ENCODE results near the gene FAM43B. TPM values are rescaled to one million over a fixed set of nuclear protein-coding genes. Genes with fewer than 3 reads are reported as not detected.

Gene FAM43B
- total and polyA plus RNA-seq, 10 of the 15 experiments (the other 5 are each of a cell fraction or from before 2014, with no cell fraction given) = not detected

DNA sequence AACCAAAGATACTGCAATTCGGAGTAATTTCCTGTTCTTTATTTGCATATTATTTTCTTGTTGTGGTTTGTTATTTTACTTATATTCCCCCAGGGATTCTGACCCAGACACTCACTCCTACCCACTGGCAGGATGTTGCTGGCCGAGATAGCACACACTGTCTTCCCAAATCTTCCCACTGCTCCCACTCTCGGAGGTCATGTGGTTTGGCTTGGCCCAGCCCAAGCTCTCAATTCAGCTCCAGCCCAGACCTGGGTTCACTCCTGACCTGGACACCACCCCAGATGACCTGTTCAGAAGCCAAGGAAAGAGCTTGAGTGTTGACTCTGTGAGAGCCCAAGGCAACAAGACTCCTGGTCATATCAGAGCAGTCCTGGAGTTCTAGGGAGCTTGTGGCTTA lies 1.2 kb upstream of the FAM43B start:
- DNase-seq (ENCODE audit: low read depth, low spot score) = no peak
- TF ChIP-seq MTA2 (IDR thresholded peaks at IDR 0.05; ENCODE audit: low read depth) = no peak
- no peak for TF ChIP-seq EZH2 (IDR thresholded peaks at IDR 0.05; ENCODE audit: borderline replicate concordance, control insufficient read depth, low read depth, low read length)
- TF ChIP-seq ZNF274 (IDR thresholded peaks at IDR 0.05; ENCODE audit: insufficient read depth, insufficient read length) = no peak
- no peak for TF ChIP-seq POLR2AphosphoS2 (IDR thresholded peaks at IDR 0.05; ENCODE audit: low read depth, low read length)
- TF ChIP-seq HDGF (IDR thresholded peaks at IDR 0.05) = no peak
- TF ChIP-seq EP300 (IDR thresholded peaks at IDR 0.05; ENCODE audit: borderline replicate concordance in 1 of 2, control insufficient read depth in 1 of 2, low read depth in 2 of 2, low read length in 2 of 2) = no peak
- no peak for TF ChIP-seq RAD51 (IDR thresholded peaks at IDR 0.05)
- no peak for TF ChIP-seq PAX8 (IDR thresholded peaks at IDR 0.05)
- TF ChIP-seq POLR2AphosphoS5 (IDR thresholded peaks at IDR 0.05; ENCODE audit: low read length) = no peak
- no peak for TF ChIP-seq RUNX3 (IDR thresholded peaks at IDR 0.05; ENCODE audit: low read length)
- no peak for TF ChIP-seq ZNF24 (IDR thresholded peaks at IDR 0.05)
- no peak for TF ChIP-seq POU2F2 (IDR thresholded peaks at IDR 0.05; ENCODE audit: borderline replicate concordance, low read depth, low read length)
- Histone ChIP-seq H3K27ac (ENCODE audit: control insufficient read depth, insufficient read depth) (no peak overlapping the region), H3K79me2 (ENCODE audit: control insufficient read depth, insufficient read depth, low read length) (no peaks in the 10 kb centered on the region), H3K27me3 (replicated peaks in 1 of 2; ENCODE audit: control insufficient read depth in 2 of 2, insufficient read depth in 2 of 2, low read length in 1 of 2) (peaks cover 5 to 10% of the 10 kb centered on the region in 2 experiments), H3K36me3 (ENCODE audit: control insufficient read depth in 2 of 2, insufficient read depth in 2 of 2, low read length in 1 of 2) (no peaks in the 10 kb centered on the region), H3K4me1 (ENCODE audit: control insufficient read depth, insufficient read depth, low read length) (no peaks in the 10 kb centered on the region), H4K20me1 (ENCODE audit: control insufficient read depth, insufficient read depth) (no peaks in the 10 kb centered on the region), H3K9ac (ENCODE audit: control insufficient read depth, insufficient read depth, low read length) (no peak overlapping the region), H3K9me3 (replicated peaks; ENCODE audit: control insufficient read depth, insufficient read depth, low read length) (no peaks in the 10 kb centered on the region), H2AFZ (ENCODE audit: control insufficient read depth, low read depth, low read length) (no peak overlapping the region), H3K4me3 (no peak overlapping the region), H3K4me2 (ENCODE audit: control insufficient read depth, insufficient read depth) (no peak overlapping the region)
- in situ Hi-C loops (cut with MboI) (no loop called here), intact Hi-C loops (cut with micrococcal nuclease; ENCODE audit: unreplicated experiment) (no loop called here)
- ChIA-PET RAD21 (ENCODE audit: unreplicated experiment) (no interaction called here), POLR2A (no interaction called here), CTCF (no interaction called here), SMC1A (ENCODE audit: uncharacterized antibody, unreplicated experiment) (no interaction called here)
- WGBS (ENCODE audit: insufficient coverage, insufficient replicate concordance, low lambda C conversion rate, missing lambda C conversion rate) = 0% methylated on average over 3 of the region's 3 CpGs
- FAIRE-seq = no peak
- ATAC-seq = no peak
- BruUV-seq (replicated peaks) = no TSS peak

Data from GM12878 (cell line).